Measurements from ENCODE around the gene MAML1.

The MAML1 gene

GRCh38 chr5:179769271-179769670 is 36.6 kb downstream of the MAML1 start:
- Histone ChIP-seq H3K4me2 (ENCODE audit: insufficient read depth, low read length) (no peak overlapping the region), H3K79me2 (ENCODE audit: insufficient read depth, low read length) (peaks cover 34% of the 10 kb centered on the region), H3K36me3 (ENCODE audit: insufficient read depth, low read length) (peaks cover 93% of the 10 kb centered on the region), H3K27me3 (ENCODE audit: insufficient read depth, low read length, poor library complexity) (no peaks in the 10 kb centered on the region), H2AFZ (ENCODE audit: low read depth, low read length) (no peak overlapping the region), H3K9me3 (ENCODE audit: insufficient read depth, low read length, severe bottlenecking) (no peaks in the 10 kb centered on the region), H3K27ac (ENCODE audit: low read length) (no peak overlapping the region), H3K4me3 (ENCODE audit: low read depth in 1 of 2, low read length in 2 of 2) (no peak overlapping the region), H4K20me1 (ENCODE audit: insufficient read depth, low read length) (peaks cover 37% of the 10 kb centered on the region), H3K4me1 (ENCODE audit: insufficient read depth, low read length) (no peaks in the 10 kb centered on the region), H3K9ac (ENCODE audit: low read depth, low read length) (no peak overlapping the region)
- ATAC-seq (ENCODE audit: insufficient read depth, low read depth) (no peak), DNase-seq (no peak)
- no peak for TF ChIP-seq CTCF (IDR thresholded peaks at IDR 0.05; ENCODE audit: borderline replicate concordance, extremely low read depth, low read length, poor library complexity, severe bottlenecking)
- TF ChIP-seq EZH2 (IDR thresholded peaks at IDR 0.05; ENCODE audit: borderline replicate concordance, low read depth, low read length, severe bottlenecking) = no peak

- peaks cover 32% of the 10 kb centered on the region for H3K79me2 ChIP-seq (ENCODE audit: insufficient read depth, low read length)
- peaks cover 34% of the 10 kb centered on the region for H4K20me1 ChIP-seq (ENCODE audit: insufficient read depth, low read length)
- no peak overlapping the region for H3K9ac ChIP-seq (ENCODE audit: low read depth, low read length)
- no peaks in the 10 kb centered on the region for H3K4me1 ChIP-seq (ENCODE audit: insufficient read depth, low read length)
- H3K9me3 ChIP-seq (ENCODE audit: insufficient read depth, low read length, severe bottlenecking) = no peaks in the 10 kb centered on the region
- H3K27me3 ChIP-seq (ENCODE audit: insufficient read depth, low read length, poor library complexity) = no peaks in the 10 kb centered on the region
- H3K4me2 ChIP-seq (ENCODE audit: insufficient read depth, low read length) = no peak overlapping the region
- H3K27ac ChIP-seq (ENCODE audit: low read length) = no peak overlapping the region
- DNase-seq = no peak
- no peak overlapping the region for H3K4me3 ChIP-seq (ENCODE audit: low read depth in 1 of 2, low read length in 2 of 2)
- ATAC-seq (ENCODE audit: insufficient read depth, low read depth) = no peak
- H3K36me3 ChIP-seq (ENCODE audit: insufficient read depth, low read length) = peaks cover 98% of the 10 kb centered on the region
- H2AFZ ChIP-seq (ENCODE audit: low read depth, low read length) = no peak overlapping the region
- TF ChIP-seq CTCF (IDR thresholded peaks at IDR 0.05; ENCODE audit: borderline replicate concordance, extremely low read depth, low read length, poor library complexity, severe bottlenecking) = no peak
- TF ChIP-seq EZH2 (IDR thresholded peaks at IDR 0.05; ENCODE audit: borderline replicate concordance, low read depth, low read length, severe bottlenecking) = no peak
Observed at GRCh38 chr5:179769796-179770195, 37.2 kb downstream of the MAML1 start.

GRCh38 chr5:179771311-179771895 is 38.8 kb downstream of the MAML1 start:
- Histone ChIP-seq H3K4me3 (ENCODE audit: low read depth in 1 of 2, low read length in 2 of 2) (no peak overlapping the region), H3K4me2 (ENCODE audit: insufficient read depth, low read length) (no peak overlapping the region), H4K20me1 (ENCODE audit: insufficient read depth, low read length) (peaks cover 19% of the 10 kb centered on the region), H2AFZ (ENCODE audit: low read depth, low read length) (no peak overlapping the region), H3K9me3 (ENCODE audit: insufficient read depth, low read length, severe bottlenecking) (no peaks in the 10 kb centered on the region), H3K9ac (ENCODE audit: low read depth, low read length) (no peak overlapping the region), H3K27me3 (ENCODE audit: insufficient read depth, low read length, poor library complexity) (no peaks in the 10 kb centered on the region), H3K79me2 (ENCODE audit: insufficient read depth, low read length) (peaks cover 16% of the 10 kb centered on the region), H3K27ac (ENCODE audit: low read length) (no peak overlapping the region), H3K4me1 (ENCODE audit: insufficient read depth, low read length) (no peaks in the 10 kb centered on the region), H3K36me3 (ENCODE audit: insufficient read depth, low read length) (peaks cover 99% of the 10 kb centered on the region)
- ATAC-seq (ENCODE audit: insufficient read depth, low read depth) (no peak), DNase-seq (no peak)
- TF ChIP-seq EZH2 (IDR thresholded peaks at IDR 0.05; ENCODE audit: borderline replicate concordance, low read depth, low read length, severe bottlenecking) (no peak), CTCF (IDR thresholded peaks at IDR 0.05; ENCODE audit: borderline replicate concordance, extremely low read depth, low read length, poor library complexity, severe bottlenecking) (no peak)
